Adrenal gland (tissue), 12 donors: ENCODE data around the gene ACTN2. TPM values are rescaled to one million over a fixed set of nuclear protein-coding genes. Genes with fewer than 3 reads are reported as not detected.

Source experiments
- DNase-seq, 7 donors: peaks; one replicate each; pipeline ENCODE4 v3.0.0-alpha.2; 2019 to 2020
- H3K27ac ChIP-seq, 5 donors: fragments of 200-600 bp; sonication (generic) in 4 of 5; 1 replicate in 3 of 5; 2 replicates in 2 of 5; pipeline versions ENCODE4 v1.5.1 to v1.8.0; 2016 to 2020; ENCODE audit warnings: mild to moderate bottlenecking in 1 of 5
- H3K27me3 ChIP-seq: fragments of 200-600 bp; 2 replicates; pipeline ENCODE4 v1.8.0; 2021
- H3K36me3 ChIP-seq, 2 donors: fragments of 200-600 bp; replicated peaks in 1 of 2; 1 replicate in 1 of 2; 2 replicates in 1 of 2; pipeline versions ENCODE4 v1.5.1 to v1.8.0; 2018 to 2022
- H3K4me1 ChIP-seq, 2 donors: fragments of 200-600 bp; replicated peaks in 1 of 2; 1 replicate in 1 of 2; 2 replicates in 1 of 2; pipeline versions ENCODE4 v1.5.1 to v1.8.0; 2018 to 2021
- H3K4me3 ChIP-seq, 4 donors: fragments of 200-600 bp; sonication (generic) in 3 of 4; one replicate each; pipeline ENCODE4 v1.5.1; 2016 to 2018
- H3K9me3 ChIP-seq, 3 donors: fragments of 200-600 bp; sonication (generic) in 1 of 3; replicated peaks in 1 of 3; 1 replicate in 2 of 3; 2 replicates in 1 of 3; pipeline versions ENCODE4 v1.5.1 to v1.8.0; 2016 to 2021
- POLR2A ChIP-seq, 2 donors: fragments of 450-650 bp; IDR thresholded peaks; one replicate each; pipeline ENCODE4 v1.6.1; 2017; ENCODE audit warnings: antibody characterized with exemption in 2 of 2, mild to moderate bottlenecking in 2 of 2, moderate library complexity in 1 of 2
- WGBS, 4 donors: extraction: QIAGEN DNeasy Blood & Tissue Kit in 2 of 4; methylation state at CpG; one replicate each; pipeline versions ENCODE4 v1.1.5 to v1.1.7; 2013 to 2017; 5-methylcytosine and 5-hydroxymethylcytosine counted together
- intact Hi-C, 2 donors: fragments of 100-400 bp; cut with DNase I; formaldehyde crosslinking; loops; one replicate each; pipeline versions ENCODE4 v1.14.1 to v1.15.0; 2022 to 2023
- polyA plus RNA-seq, 3 donors: library from polyadenylated mRNA; stranded (reverse); fragments of 200-250 nt in 2 of 3; fragments of 350-450 nt in 1 of 3; fragmentation: Illumina TruSeq in 1 of 3; extraction: RNeasy Lipid Tissue Mini Kit (QIAGEN cat#74804) in 1 of 3; gene quantifications; one replicate each; pipeline ENCODE4 v1.2.3, GENCODE V29; 2013 to 2014
- total RNA-seq, 9 donors: library from RNA; depleted of rRNA in 4 of 9; stranded (reverse); fragments of >200 nt in 4 of 9; fragments of 120-200 nt in 1 of 9; fragmentation: NEBNext Ultra II Directional in 1 of 9; extraction: Animal tissue kit (Norgen Biotek cat#: 25700) in 1 of 9; gene quantifications; one replicate each; pipeline versions ENCODE4 v1.1.0 to v1.2.4, GENCODE V29; 2013 to 2023
- TF ChIP-seq, protein P1 (sequence below), 6 experiments: fragments of 450-650 bp in 4 of 6; fragments of 200-600 bp in 2 of 6; sonication (generic) in 1 of 6; IDR thresholded peaks; 1 replicate in 5 of 6; 2 replicates in 1 of 6; pipeline versions ENCODE4 v1.5.1 to v1.8.0; 2016 to 2021; ENCODE audit warnings: antibody characterized with exemption in 6 of 6, mild to moderate bottlenecking in 2 of 6, moderate library complexity in 1 of 6
- donor health status: healthy with polysubstance abuse.
- donor health status: Bipolar disorder and iron deficiency.
- donor health status: DM: yes; HTN: yes; CAD: no.
- donor health status: DM: no; HTN: no; CAD: no.
- donor health status: DM: no; HTN: no; CAD: no.
- donor health status: DM: yes; HTN: yes; CAD: no.

The ACTN2 gene
- total and polyA plus RNA-seq, 12 donors: under 0.01 to 1.0 (median 0.34) TPM; not detected in 2

DNA sequence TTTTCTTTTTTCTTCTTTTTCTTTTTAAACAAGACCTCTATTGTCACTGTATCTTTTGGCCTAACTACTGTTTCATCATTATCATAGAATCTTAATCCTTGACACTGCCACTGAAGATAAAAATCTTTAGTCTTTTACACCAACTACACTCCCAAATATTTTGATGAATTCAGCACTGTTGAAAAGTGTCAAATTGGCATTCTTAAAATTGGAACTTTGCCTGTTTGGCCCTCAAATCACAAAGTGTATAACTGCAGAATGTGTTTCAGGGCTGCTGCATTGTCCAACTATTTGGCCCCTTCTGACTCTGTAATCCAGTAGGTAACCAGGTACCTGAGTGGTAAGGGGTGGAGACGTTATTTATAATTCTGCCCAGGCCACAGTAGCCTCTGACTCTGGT lies 34.3 kb downstream of the ACTN2 start:
- TF ChIP-seq POLR2A (IDR thresholded peaks at IDR 0.05): no peak
- TF ChIP-seq, protein P1, sequence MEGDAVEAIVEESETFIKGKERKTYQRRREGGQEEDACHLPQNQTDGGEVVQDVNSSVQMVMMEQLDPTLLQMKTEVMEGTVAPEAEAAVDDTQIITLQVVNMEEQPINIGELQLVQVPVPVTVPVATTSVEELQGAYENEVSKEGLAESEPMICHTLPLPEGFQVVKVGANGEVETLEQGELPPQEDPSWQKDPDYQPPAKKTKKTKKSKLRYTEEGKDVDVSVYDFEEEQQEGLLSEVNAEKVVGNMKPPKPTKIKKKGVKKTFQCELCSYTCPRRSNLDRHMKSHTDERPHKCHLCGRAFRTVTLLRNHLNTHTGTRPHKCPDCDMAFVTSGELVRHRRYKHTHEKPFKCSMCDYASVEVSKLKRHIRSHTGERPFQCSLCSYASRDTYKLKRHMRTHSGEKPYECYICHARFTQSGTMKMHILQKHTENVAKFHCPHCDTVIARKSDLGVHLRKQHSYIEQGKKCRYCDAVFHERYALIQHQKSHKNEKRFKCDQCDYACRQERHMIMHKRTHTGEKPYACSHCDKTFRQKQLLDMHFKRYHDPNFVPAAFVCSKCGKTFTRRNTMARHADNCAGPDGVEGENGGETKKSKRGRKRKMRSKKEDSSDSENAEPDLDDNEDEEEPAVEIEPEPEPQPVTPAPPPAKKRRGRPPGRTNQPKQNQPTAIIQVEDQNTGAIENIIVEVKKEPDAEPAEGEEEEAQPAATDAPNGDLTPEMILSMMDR (IDR thresholded peaks at IDR 0.05): no peak
- H3K36me3 ChIP-seq: no peaks in the 10 kb centered on the region

DNA sequence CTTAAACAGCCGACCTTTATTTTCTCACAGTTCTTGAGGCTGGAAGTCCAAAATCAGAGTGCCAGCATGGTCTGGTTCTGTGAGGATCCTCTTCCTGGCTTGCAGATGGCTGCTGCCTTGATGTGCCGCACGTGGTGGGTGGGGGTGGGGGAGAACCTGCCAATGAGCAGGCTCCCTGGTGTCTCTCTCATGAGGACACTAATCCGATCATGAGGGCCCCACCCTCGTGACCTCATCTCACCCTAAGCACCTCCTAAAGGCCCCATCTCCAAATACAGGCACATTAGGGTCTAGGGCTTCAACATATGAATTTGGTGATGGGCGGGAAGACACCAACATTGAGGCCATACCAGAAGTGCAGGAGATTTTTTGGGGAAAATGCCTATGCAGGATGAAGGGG lies 37.8 kb downstream of the ACTN2 start:
- H3K4me3 ChIP-seq: no peak overlapping the region
- intact Hi-C loops: no loop called here
- no peak overlapping the region for H3K27ac ChIP-seq
- WGBS, 4 donors: 73 to 94% (median 81%) methylated on average over 3 to 6 of the region's 6 CpGs
- no peaks in the 10 kb centered on the region for H3K4me1 ChIP-seq
- H3K36me3 ChIP-seq: no peaks in the 10 kb centered on the region
- TF ChIP-seq, protein P1 (IDR thresholded peaks at IDR 0.05): no peak
- no peak for TF ChIP-seq POLR2A (IDR thresholded peaks at IDR 0.05)
- H3K9me3 ChIP-seq: no peaks in the 10 kb centered on the region
- DNase-seq: no peak
- H3K27me3 ChIP-seq: no peaks in the 10 kb centered on the region

More for the DNA sequence above, 34.3 kb downstream of the ACTN2 start:
- Histone ChIP-seq H3K4me1 (no peaks in the 10 kb centered on the region), H3K27ac (no peak overlapping the region), H3K27me3 (no peaks in the 10 kb centered on the region), H3K4me3 (no peak overlapping the region), H3K9me3 (no peaks in the 10 kb centered on the region)
- DNase-seq: no peak
- intact Hi-C loops: no loop called here
- WGBS, 4 donors: 46 to 65% (median 52%) methylated on average over 1 of the region's 1 CpG

DNA sequence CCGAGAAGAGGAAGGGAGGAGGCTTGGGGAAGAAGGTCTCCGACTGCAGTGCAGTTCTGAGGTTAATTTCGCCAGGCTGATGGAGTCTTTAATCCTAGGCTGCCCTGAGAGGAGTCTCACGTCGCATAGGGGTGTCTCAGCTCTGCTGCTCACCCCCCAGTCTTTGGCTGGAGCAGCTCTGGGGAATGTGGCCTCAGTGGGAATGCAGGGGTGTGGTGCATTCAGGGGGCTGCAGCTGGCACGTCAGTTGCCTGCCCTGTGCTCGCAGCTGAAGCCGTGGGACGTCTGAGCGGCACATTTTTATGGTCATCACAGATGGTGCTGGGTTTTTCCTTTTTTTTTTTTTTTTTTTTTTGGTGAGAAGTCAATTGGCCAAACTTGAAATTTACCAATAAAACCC lies 38.2 kb downstream of the ACTN2 start:
- WGBS, 4 donors: 74 to 77% (median 76%) methylated on average over 10 of the region's 10 CpGs
- Histone ChIP-seq H3K4me1 (no peaks in the 10 kb centered on the region), H3K36me3 (no peaks in the 10 kb centered on the region), H3K27me3 (no peaks in the 10 kb centered on the region), H3K9me3 (no peaks in the 10 kb centered on the region), H3K4me3 (no peak overlapping the region), H3K27ac (no peak overlapping the region)
- TF ChIP-seq POLR2A (IDR thresholded peaks at IDR 0.05): no peak
- TF ChIP-seq, protein P1 (IDR thresholded peaks at IDR 0.05): no peak
- intact Hi-C loops: no loop called here
- no peak for DNase-seq

DNA sequence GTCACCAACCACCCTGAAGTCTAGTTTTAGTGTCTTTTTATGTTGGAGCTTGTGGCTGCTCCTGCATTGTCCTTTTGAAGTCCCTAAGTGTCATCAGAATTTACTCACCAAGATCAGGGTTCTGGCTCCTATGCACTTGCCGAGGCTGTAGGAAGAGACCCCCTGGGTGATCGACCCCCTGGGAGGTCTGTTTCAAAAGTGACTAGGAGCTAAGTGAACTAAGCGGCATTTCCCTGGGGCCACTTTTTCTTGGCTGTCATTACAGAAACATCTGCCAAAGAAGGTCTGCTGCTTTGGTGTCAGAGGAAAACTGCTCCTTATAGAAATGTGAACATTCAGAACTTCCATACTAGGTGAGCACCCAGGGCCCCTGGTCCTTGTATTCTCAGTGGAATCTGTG lies 39.4 kb downstream of the ACTN2 start:
- intact Hi-C loops: no loop called here
- Histone ChIP-seq H3K4me1 (no peaks in the 10 kb centered on the region), H3K36me3 (no peaks in the 10 kb centered on the region), H3K27me3 (no peaks in the 10 kb centered on the region), H3K27ac (no peak overlapping the region), H3K4me3 (no peak overlapping the region), H3K9me3 (no peaks in the 10 kb centered on the region)
- DNase-seq: no peak
- WGBS, 4 donors: 50 to 63% (median 61%) methylated on average over 3 of the region's 3 CpGs
- TF ChIP-seq POLR2A (IDR thresholded peaks at IDR 0.05): no peak
- TF ChIP-seq, protein P1 (IDR thresholded peaks at IDR 0.05): no peak
